ENCODE measurements around the gene TBX15. TPM values are rescaled to one million over a fixed set of nuclear protein-coding genes. Genes with fewer than 3 reads are reported as not detected.

Gene TBX15
- total RNA-seq, 4 donors from 2014 or later, result 0.45 to 1.6 (median 0.56) TPM

DNA sequence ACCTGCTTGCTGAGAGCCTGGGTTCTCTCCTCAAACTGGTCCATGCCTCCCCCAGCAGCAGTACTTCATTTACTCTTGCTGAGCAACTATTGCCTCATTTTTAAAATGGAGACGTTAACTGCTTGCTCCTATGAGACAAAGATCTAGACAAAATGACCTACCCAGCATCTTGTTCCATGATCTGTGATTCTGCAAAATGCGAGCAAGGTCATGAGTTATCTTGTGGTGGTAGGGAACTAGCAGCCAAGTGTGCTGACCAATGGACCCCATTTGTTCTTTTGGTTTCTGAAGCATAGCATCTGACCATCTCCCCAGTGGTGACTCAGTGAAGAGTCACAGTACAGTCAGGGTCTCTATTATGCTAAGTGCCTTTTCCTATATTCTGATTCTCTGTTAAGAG is 40.4 kb downstream of the TBX15 start:
- no peak overlapping the region for H3K4me3 ChIP-seq
- no peak for ATAC-seq
- no peaks in the 10 kb centered on the region for H3K9me3 ChIP-seq
- no peaks in the 10 kb centered on the region for H3K36me3 ChIP-seq
- TF ChIP-seq POLR2A (IDR thresholded peaks at IDR 0.05) (no peak), POLR2AphosphoS5 (IDR thresholded peaks at IDR 0.05) (no peak), EP300 (IDR thresholded peaks at IDR 0.05) (no peak)
- TF ChIP-seq, protein P1, sequence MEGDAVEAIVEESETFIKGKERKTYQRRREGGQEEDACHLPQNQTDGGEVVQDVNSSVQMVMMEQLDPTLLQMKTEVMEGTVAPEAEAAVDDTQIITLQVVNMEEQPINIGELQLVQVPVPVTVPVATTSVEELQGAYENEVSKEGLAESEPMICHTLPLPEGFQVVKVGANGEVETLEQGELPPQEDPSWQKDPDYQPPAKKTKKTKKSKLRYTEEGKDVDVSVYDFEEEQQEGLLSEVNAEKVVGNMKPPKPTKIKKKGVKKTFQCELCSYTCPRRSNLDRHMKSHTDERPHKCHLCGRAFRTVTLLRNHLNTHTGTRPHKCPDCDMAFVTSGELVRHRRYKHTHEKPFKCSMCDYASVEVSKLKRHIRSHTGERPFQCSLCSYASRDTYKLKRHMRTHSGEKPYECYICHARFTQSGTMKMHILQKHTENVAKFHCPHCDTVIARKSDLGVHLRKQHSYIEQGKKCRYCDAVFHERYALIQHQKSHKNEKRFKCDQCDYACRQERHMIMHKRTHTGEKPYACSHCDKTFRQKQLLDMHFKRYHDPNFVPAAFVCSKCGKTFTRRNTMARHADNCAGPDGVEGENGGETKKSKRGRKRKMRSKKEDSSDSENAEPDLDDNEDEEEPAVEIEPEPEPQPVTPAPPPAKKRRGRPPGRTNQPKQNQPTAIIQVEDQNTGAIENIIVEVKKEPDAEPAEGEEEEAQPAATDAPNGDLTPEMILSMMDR (IDR thresholded peaks at IDR 0.05), result no peak
- no peaks in the 10 kb centered on the region for H3K27me3 ChIP-seq
- no peaks in the 10 kb centered on the region for H3K4me1 ChIP-seq
- H3K27ac ChIP-seq, result no peak overlapping the region
- 67 to 100% methylated on average over 2 of the region's 2 CpGs for WGBS, 2 donors (ENCODE audit: low coverage in 1 of 2)

- Histone ChIP-seq H3K9me3 (no peaks in the 10 kb centered on the region), H3K27ac (no peak overlapping the region), H3K36me3 (no peaks in the 10 kb centered on the region), H3K27me3 (no peaks in the 10 kb centered on the region), H3K4me1 (no peaks in the 10 kb centered on the region), H3K4me3 (no peak overlapping the region)
- TF ChIP-seq POLR2A (IDR thresholded peaks at IDR 0.05) (no peak), EP300 (IDR thresholded peaks at IDR 0.05) (no peak), POLR2AphosphoS5 (IDR thresholded peaks at IDR 0.05) (no peak)
- TF ChIP-seq, protein P1 (IDR thresholded peaks at IDR 0.05), result no peak
- 96 to 100% methylated on average over 1 to 3 of the region's 3 CpGs for WGBS, 2 donors (ENCODE audit: low coverage in 1 of 2)
- no peak for ATAC-seq
Observed at GRCh38 chr1:118947003-118947765, 41.0 kb downstream of the TBX15 start.

DNA sequence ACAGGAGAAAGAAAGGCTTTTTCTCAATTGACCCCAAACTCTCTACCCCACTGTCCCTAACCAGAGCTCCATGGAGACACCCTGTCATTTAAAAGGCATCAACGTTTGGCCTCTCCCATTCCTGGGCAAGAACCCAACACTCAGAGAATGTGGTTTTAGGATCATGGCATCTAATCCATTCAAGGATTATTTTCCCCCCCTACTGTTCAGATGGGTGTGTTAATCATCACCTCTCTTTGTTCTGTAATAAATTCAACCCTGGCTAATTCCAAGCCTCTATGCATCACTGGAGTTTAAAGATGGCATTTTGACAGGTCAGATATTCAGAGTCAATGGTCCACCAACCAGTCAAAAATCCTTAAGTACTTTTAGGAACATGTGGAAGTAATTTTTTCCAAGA is 42.7 kb downstream of the TBX15 start:
- Histone ChIP-seq H3K27me3 (no peaks in the 10 kb centered on the region), H3K9me3 (no peaks in the 10 kb centered on the region), H3K4me3 (no peak overlapping the region), H3K36me3 (no peaks in the 10 kb centered on the region), H3K27ac (no peak overlapping the region), H3K4me1 (no peaks in the 10 kb centered on the region)
- TF ChIP-seq, protein P1 (IDR thresholded peaks at IDR 0.05), result no peak
- no peak for TF ChIP-seq EP300 (IDR thresholded peaks at IDR 0.05)
- no peak for TF ChIP-seq POLR2AphosphoS5 (IDR thresholded peaks at IDR 0.05)
- TF ChIP-seq POLR2A (IDR thresholded peaks at IDR 0.05), result no peak
- no peak for ATAC-seq
- WGBS, 2 donors (ENCODE audit: low coverage in 1 of 2), result 10 to 31% methylated on average over 1 of the region's 1 CpG

- H3K4me1 ChIP-seq, result no peaks in the 10 kb centered on the region
- no peaks in the 10 kb centered on the region for H3K9me3 ChIP-seq
- ATAC-seq, result no peak
- TF ChIP-seq EP300 (IDR thresholded peaks at IDR 0.05), result no peak
- TF ChIP-seq, protein P1 (IDR thresholded peaks at IDR 0.05), result no peak
- no peak for TF ChIP-seq POLR2AphosphoS5 (IDR thresholded peaks at IDR 0.05)
- no peak for TF ChIP-seq POLR2A (IDR thresholded peaks at IDR 0.05)
- no peak overlapping the region for H3K27ac ChIP-seq
- WGBS, 2 donors (ENCODE audit: low coverage in 1 of 2), result 73 to 93% methylated on average over 3 to 4 of the region's 4 CpGs
- no peak overlapping the region for H3K4me3 ChIP-seq
- no peaks in the 10 kb centered on the region for H3K36me3 ChIP-seq
- H3K27me3 ChIP-seq, result no peaks in the 10 kb centered on the region
Observed at GRCh38 chr1:118944546-118944945, 43.6 kb downstream of the TBX15 start.

DNA sequence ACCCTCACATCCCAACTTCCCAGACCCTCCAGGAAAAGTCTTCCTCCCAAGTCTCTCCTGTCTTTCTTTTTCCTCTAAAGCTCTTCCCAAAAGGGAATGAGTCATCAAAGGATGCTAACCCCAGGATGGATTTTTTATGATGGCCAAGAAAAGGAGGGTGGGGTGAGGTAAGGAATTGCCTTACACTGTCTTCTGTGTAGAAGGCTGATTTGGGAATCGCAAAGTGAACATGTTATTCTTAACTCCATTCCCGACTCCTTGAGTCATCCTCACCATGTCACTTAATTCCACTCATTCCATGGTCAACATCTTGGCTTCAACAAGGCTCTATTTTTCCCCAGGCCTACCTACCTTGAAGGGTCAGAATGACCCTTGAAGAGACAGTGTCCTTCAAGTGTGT is 44.0 kb downstream of the TBX15 start:
- H3K27ac ChIP-seq, result no peak overlapping the region
- ATAC-seq, result no peak

More for the DNA sequence above, 44.0 kb downstream of the TBX15 start:
- TF ChIP-seq EP300 (IDR thresholded peaks at IDR 0.05) (no peak), POLR2AphosphoS5 (IDR thresholded peaks at IDR 0.05) (no peak), POLR2A (IDR thresholded peaks at IDR 0.05) (no peak)
- TF ChIP-seq, protein P1 (IDR thresholded peaks at IDR 0.05), result no peak
- H3K27me3 ChIP-seq, result no peaks in the 10 kb centered on the region
- no peaks in the 10 kb centered on the region for H3K4me1 ChIP-seq
- 86% methylated on average over 2 of the region's 2 CpGs; no CpG with 5 or more reads in 1 of the 2 donors for WGBS, 2 donors (ENCODE audit: low coverage in 1 of 2)
- H3K36me3 ChIP-seq, result no peaks in the 10 kb centered on the region
- H3K9me3 ChIP-seq, result no peaks in the 10 kb centered on the region
- H3K4me3 ChIP-seq, result no peak overlapping the region

Data from gastroesophageal sphincter (tissue), 4 donors.